GM10266 (cell line): ENCODE results near the gene EMID1.
"Not testable (repeated sequence)": the region's sequence is repeated elsewhere in the genome, so short reads cannot be mapped to it uniquely, and the experiment has no call there.

Source experiments
- DNase-seq: peaks from one replicate; pipeline ENCODE4 v3.0.0; 2012; ENCODE audit errors: extremely low spot score
- TF ChIP-seq, protein P1 (sequence below): IDR thresholded peaks from 2 replicates; pipeline ENCODE4 v1.5.1; 2012; ENCODE audit warnings: mild to moderate bottlenecking, low read depth; ENCODE audit not compliant: control insufficient read depth, insufficient read depth; ENCODE audit errors: missing control alignments

The EMID1 gene

DNA sequence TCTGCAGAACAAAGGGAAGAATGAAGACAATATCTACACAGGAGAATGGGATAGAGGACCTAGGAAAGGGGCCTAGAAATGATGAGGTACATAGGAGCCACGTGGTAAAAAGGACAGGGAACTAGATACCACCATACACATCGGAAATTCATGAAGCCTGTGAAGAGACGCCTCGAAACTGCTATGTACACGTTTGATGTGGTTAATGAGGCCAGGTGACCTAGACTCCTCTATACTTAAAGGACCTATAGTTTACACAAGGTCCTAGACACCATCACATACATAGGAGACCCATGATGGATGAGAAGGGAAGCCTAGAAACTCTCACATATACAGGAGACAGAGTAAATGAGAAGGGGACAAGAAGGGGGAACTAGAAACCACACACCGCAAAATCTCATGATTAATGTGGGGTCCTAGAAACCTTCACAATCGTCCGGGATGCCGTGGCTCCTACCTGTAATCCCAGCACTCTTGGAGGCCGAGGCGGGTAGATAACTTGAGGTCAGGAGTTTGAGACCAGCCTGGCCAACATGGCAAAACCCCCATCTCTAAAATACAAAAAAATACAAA lies 38.3 kb downstream of the EMID1 start:
- DNase-seq: no peak
- TF ChIP-seq, protein P1, sequence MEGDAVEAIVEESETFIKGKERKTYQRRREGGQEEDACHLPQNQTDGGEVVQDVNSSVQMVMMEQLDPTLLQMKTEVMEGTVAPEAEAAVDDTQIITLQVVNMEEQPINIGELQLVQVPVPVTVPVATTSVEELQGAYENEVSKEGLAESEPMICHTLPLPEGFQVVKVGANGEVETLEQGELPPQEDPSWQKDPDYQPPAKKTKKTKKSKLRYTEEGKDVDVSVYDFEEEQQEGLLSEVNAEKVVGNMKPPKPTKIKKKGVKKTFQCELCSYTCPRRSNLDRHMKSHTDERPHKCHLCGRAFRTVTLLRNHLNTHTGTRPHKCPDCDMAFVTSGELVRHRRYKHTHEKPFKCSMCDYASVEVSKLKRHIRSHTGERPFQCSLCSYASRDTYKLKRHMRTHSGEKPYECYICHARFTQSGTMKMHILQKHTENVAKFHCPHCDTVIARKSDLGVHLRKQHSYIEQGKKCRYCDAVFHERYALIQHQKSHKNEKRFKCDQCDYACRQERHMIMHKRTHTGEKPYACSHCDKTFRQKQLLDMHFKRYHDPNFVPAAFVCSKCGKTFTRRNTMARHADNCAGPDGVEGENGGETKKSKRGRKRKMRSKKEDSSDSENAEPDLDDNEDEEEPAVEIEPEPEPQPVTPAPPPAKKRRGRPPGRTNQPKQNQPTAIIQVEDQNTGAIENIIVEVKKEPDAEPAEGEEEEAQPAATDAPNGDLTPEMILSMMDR: no peak

DNA sequence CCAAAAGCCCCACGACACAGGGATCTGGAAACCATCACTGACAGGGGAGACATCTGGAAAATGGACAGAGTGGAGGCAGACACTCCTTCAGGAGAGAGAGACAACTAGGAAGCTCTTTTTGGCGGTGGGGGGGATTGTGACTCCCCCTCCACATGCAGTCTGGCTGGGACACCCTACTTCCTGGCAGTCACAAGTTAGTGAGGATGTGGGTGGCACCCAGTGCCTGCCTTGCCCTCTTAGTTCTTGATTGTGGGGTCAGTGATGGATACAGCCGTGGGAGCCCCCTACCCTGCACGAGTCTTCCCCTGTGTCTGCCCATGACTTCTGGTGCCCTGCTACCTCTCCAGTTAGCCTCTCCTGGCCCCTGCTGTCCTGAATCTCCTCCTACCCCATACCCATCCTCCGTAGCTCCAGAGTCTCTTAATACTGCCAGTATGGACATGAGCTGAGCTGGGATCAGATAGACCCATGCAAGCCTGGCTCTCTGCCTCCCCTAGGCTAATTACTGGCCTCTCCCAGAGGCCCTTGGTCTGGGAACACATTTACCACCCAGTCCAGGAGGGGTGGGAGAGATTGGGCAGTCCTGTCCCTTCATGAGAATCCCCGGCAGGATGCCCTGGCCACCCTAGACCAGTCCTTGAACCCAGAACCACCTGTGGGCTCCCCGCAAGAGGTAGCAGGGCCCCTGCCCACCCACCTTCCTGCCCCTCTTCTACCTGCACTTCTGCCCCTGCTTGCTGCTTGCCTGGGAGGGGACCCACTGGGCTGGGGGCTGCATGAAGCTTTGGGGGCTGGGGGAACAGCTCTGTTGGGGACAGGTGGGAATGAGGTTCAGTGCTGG lies 39.3 kb downstream of the EMID1 start:
- DNase-seq: no peak

DNA sequence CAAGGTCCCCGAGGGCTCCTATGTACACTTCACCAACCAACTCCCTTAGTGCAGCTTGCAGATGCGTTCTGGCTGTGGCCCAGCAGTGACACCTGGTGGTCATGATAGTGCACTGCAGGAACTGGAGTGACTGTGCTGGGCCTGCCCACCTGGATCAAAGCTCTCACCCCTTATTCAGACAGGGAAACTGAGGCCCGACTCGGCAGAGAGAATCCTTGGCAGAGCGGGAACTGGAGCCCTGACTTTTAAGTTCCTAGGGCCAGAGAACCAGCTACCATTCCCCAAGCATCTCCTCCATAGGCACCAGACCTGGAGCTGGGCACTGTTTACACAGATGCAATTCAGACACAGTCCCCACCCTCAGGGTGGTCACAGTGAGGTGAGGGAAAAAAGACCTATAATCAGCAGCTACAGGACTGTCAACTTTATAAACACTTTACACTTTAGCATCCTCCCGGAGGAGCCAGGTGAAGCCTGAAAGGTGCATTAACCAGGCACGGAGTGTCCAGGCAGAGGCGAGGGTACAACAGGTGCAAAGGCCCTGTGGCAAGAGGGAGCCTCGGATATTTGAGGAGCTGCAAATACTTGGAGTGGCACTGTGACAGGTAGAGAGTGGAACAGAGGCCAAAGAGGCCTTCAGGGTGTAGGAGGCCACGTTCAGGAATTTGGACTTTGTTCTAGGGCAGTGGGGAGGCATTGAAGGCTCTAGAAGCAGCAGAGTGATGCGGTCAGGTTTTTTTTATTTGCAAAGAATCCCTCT lies 40.1 kb downstream of the EMID1 start:
- TF ChIP-seq, protein P1: peak; percentile 98
- DNase-seq: peak; percentile 84

More for the DNA sequence above, 39.3 kb downstream of the EMID1 start:
- TF ChIP-seq, protein P1: no peak

DNA sequence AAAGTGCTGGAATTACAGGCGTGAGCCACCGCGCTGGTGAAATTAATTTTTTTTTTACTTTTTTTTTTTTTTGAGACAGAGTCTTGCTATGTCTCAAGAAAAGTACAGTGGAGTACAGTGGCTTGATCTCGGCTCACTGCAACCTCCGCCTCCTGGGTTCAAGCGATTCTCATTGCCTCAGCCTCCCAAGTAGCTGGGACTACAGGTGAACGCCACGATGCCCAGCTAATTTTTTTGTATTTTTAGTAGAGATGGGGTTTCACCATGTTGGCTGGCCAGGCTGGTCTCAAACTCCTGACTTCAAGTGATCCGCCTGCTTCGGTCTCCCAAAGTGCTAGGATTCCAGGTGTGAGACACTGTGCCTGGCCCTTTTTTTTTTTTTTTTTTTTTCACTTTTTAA lies 42.2 kb downstream of the EMID1 start:
- DNase-seq: not testable (repeated sequence)

DNA sequence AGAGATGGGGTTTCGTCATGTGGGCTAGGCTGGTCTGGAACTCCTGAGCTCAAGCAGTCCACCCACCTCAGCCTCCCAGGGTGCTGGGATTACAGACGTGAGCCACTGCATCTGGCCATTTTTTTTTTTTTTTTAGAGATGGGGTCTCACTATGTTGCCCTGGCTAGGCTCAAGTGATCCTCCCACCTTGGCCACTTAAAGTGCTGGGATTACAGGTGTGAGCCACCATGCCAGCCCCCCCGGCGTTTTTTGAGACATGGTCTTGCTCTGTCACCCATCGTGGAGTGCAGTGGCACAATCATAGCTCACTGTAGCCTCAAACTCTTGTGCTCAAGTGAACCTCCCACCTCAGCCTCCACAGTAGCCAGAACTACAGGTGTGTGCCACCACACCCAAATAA lies 45.6 kb downstream of the EMID1 start:
- TF ChIP-seq, protein P1: no peak
- no peak for DNase-seq

DNA sequence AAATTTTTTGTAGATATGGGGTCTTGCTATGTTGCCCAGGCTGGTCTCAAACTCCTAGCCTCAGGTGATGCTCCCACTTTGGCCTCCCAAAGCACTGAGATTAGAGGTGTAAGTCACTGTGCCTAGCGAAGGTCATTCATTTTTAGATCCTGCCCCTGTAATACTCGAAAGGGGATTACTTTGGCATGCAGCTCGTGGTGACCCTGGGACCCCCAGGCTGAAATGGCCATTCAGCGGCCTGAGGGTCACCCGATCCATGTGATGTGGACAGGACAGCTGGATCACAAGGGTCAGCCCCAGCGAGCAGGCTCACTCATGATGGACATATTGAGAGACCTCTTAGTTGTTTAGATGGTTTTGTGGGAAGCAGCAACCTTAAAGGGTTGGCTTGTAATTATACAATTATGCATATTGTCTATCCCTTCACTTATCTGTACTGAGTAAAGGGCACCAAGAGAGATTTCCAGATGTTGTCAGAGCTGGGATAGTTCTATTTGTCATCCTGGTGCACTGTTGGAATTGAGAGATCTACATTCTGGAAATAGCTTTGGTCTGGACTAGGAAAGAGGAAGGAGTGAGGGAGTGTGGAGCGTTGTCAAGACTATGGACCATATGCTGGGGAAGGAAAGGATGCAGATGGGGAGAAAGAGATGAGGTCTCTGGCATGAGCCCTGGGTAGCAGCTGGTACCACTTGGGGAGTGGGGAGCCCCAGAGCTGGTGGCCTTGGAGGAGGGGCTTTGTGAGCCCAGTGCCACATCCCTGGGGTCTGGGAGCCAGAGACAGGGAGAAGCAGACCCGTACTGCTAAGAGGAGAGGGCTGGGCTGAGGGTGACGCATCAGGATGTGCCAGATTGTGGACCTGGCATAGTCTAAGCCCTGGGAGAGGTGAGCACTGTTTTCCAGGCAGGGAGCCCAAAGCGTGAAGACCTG lies 46.5 kb downstream of the EMID1 start:
- TF ChIP-seq, protein P1: no peak
- no peak for DNase-seq
